ENCODE results near the gene SNX8.

GRCh38 chr7:2287745-2288144 lies 26.5 kb downstream of the SNX8 start:
- TF ChIP-seq POLR2A (IDR thresholded peaks at IDR 0.05; ENCODE audit: low read length), result no peak
- TF ChIP-seq GATA1 (IDR thresholded peaks at IDR 0.05; ENCODE audit: low read depth, low read length), result no peak

Data from erythroblast (primary cell).